ENCODE results near the gene CLEC3B.
A peak's percentile ranks its signal among the peaks of the same experiment; 100 is the strongest.

Gene CLEC3B

DNA sequence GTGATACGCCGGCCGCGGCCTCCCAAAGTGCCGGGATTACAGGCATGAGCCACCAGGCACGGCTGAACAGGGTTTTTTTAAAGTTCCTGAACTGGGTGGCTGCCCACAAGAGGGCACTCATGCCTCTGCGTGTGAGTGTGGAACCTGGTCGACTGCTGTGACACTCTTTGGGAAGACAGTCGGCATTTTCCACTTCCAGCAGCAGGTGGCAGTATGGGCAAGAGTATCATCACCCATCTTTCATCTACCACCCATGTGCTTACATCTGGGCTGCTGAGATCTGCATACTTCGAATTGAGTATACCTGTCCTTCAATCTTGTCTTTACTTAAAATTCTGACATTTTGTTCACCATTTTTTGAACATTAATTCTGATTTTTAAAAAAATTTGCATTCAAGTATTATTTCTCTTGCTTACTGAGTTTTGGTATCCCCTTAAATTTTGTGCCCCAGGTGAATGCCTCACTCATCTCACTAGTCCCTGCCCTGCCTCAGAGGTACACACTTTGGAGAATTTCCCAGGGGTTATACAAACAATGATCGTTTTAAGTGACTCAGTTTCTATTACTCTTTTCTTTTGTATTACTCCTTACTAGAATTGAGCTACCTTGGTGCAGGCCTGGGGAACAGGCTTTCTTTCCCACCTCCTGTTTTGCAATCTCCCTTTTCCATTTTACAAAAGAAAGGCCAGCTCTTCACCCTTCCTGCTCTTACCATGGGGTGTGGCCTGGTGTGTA, 11.8 kb downstream of the CLEC3B start:
- WGBS, 2 donors (ENCODE audit: extremely low coverage in 2 of 2, insufficient read length in 2 of 2, insufficient replicate concordance in 1 of 2) = no CpG with 5 or more reads among the region's 11 CpGs

DNA sequence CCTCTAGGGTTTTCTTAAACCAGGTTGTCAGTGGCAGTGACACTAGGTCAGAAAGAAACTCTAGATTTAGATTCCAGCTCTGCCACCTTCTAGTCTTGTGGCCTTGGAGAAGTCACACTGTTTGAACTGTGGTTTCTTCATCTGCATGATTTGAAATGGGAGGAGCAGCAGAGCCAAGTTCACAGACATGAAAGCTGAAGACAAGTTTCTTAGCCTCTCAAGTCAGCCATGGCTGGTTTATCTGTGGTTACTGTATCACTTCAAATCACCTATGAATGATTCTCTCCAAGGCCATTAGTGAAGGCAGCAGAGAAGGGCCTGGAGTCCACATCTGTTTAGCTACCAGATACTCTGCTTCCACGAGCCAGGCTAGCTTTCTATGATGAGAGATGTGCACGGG, 15.6 kb downstream of the CLEC3B start:
- Histone ChIP-seq H3K36me3 (replicated peaks in 1 of 2; ENCODE audit: control insufficient read depth in 2 of 2, insufficient read depth in 2 of 2, low read length in 2 of 2) (no peaks in the 10 kb centered on the region), H2BK5ac (ENCODE audit: low read length) (no peak overlapping the region), H3K4ac (ENCODE audit: low read length) (no peak overlapping the region), H3K9ac (ENCODE audit: low read depth, low read length, poor library complexity) (no peak overlapping the region), H3K79me1 (ENCODE audit: low read depth, low read length) (no peaks in the 10 kb centered on the region), H3K9me3 (replicated peaks in 1 of 2; ENCODE audit: control insufficient read depth in 2 of 2, insufficient read depth in 1 of 2, low read depth in 1 of 2, low read length in 2 of 2) (no peaks in the 10 kb centered on the region), H2AFZ (ENCODE audit: low read length) (no peak overlapping the region), H2BK15ac (ENCODE audit: low read length) (no peak overlapping the region), H3K14ac (ENCODE audit: low read length) (no peak overlapping the region), H2AK5ac (ENCODE audit: low read depth, low read length) (no peak overlapping the region), H3K27ac (replicated peaks; ENCODE audit: low read length) (no peak overlapping the region), H3K27me3 (ENCODE audit: control insufficient read depth in 3 of 3, insufficient read depth in 3 of 3, low read depth in 1 of 3, low read length in 3 of 3) (peaks cover 0 to 5% (median 2%) of the 10 kb centered on the region in 3 experiments), H4K8ac (ENCODE audit: low read depth, low read length) (no peak overlapping the region), H3K4me3 (ENCODE audit: low read length in 2 of 2) (no peak overlapping the region), H3K4me1 (ENCODE audit: control insufficient read depth in 2 of 2, insufficient read depth in 1 of 2, low read depth in 1 of 2, low read length in 2 of 2) (peaks cover 3% of the 10 kb centered on the region in 2 donors), H3K18ac (ENCODE audit: low read length) (no peak overlapping the region), H3K23ac (ENCODE audit: low read depth, low read length, poor library complexity) (no peak overlapping the region), H4K91ac (ENCODE audit: low read depth, low read length, poor library complexity) (no peak overlapping the region), H3K4me2 (ENCODE audit: insufficient read depth, low read length, poor library complexity, severe bottlenecking) (no peak overlapping the region), H2BK12ac (ENCODE audit: low read length) (no peak overlapping the region), H2BK120ac (ENCODE audit: low read depth, low read length) (no peak overlapping the region)
- WGBS, 2 donors (ENCODE audit: extremely low coverage in 2 of 2, insufficient read length in 2 of 2, insufficient replicate concordance in 1 of 2) = no CpG with 5 or more reads among the region's 2 CpGs
- DNase-seq (ENCODE audit: low spot score) = no peak

More for the DNA sequence above, 11.8 kb downstream of the CLEC3B start:
- Histone ChIP-seq H2BK120ac (ENCODE audit: low read depth, low read length) (no peak overlapping the region), H3K14ac (ENCODE audit: low read length) (no peak overlapping the region), H3K4me1 (ENCODE audit: control insufficient read depth in 2 of 2, insufficient read depth in 1 of 2, low read depth in 1 of 2, low read length in 2 of 2) (peaks cover 2 to 4% of the 10 kb centered on the region in 2 donors), H2BK5ac (ENCODE audit: low read length) (no peak overlapping the region), H4K8ac (ENCODE audit: low read depth, low read length) (no peak overlapping the region), H3K27me3 (ENCODE audit: control insufficient read depth in 3 of 3, insufficient read depth in 3 of 3, low read depth in 1 of 3, low read length in 3 of 3) (peaks cover 0 to 27% (median 14%) of the 10 kb centered on the region in 3 experiments), H2AFZ (ENCODE audit: low read length) (no peak overlapping the region), H3K27ac (replicated peaks; ENCODE audit: low read length) (no peak overlapping the region), H3K4ac (ENCODE audit: low read length) (no peak overlapping the region), H3K4me3 (ENCODE audit: low read length in 2 of 2) (no peak overlapping the region), H3K23ac (ENCODE audit: low read depth, low read length, poor library complexity) (no peak overlapping the region), H2BK12ac (ENCODE audit: low read length) (no peak overlapping the region), H3K79me1 (ENCODE audit: low read depth, low read length) (no peaks in the 10 kb centered on the region), H3K4me2 (ENCODE audit: insufficient read depth, low read length, poor library complexity, severe bottlenecking) (no peak overlapping the region), H2BK15ac (ENCODE audit: low read length) (no peak overlapping the region), H3K9ac (ENCODE audit: low read depth, low read length, poor library complexity) (no peak overlapping the region), H3K9me3 (replicated peaks in 1 of 2; ENCODE audit: control insufficient read depth in 2 of 2, insufficient read depth in 1 of 2, low read depth in 1 of 2, low read length in 2 of 2) (no peaks in the 10 kb centered on the region), H3K18ac (ENCODE audit: low read length) (no peak overlapping the region), H2AK5ac (ENCODE audit: low read depth, low read length) (no peak overlapping the region), H4K91ac (ENCODE audit: low read depth, low read length, poor library complexity) (no peak overlapping the region), H3K36me3 (replicated peaks in 1 of 2; ENCODE audit: control insufficient read depth in 2 of 2, insufficient read depth in 2 of 2, low read length in 2 of 2) (no peaks in the 10 kb centered on the region)
- DNase-seq (ENCODE audit: low spot score) = peak; percentile 91

DNA sequence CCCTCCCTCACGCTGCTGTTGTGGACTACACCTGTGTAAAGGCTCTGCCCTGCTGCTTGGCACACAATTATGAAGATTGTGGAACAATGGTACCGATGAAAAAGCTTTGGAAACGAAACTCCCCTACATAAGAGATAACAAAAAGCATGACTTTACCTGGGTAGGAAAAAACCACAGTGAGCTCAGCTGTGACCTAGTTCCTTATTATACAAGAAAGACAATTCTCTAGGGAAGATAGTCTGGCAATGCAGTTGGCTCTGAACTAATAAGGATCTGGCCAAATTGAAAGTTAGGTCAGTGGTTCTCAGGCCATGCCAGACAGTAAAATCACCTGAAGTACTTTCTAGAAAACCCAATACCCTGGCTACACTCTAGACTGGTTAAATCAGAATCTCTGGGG, 16.1 kb downstream of the CLEC3B start:
- Histone ChIP-seq H3K4ac (ENCODE audit: low read length) (no peak overlapping the region), H3K14ac (ENCODE audit: low read length) (no peak overlapping the region), H3K4me2 (ENCODE audit: insufficient read depth, low read length, poor library complexity, severe bottlenecking) (no peak overlapping the region), H3K4me1 (ENCODE audit: control insufficient read depth in 2 of 2, insufficient read depth in 1 of 2, low read depth in 1 of 2, low read length in 2 of 2) (peaks cover 3% of the 10 kb centered on the region in 2 donors), H3K18ac (ENCODE audit: low read length) (no peak overlapping the region), H3K27me3 (ENCODE audit: control insufficient read depth in 3 of 3, insufficient read depth in 3 of 3, low read depth in 1 of 3, low read length in 3 of 3) (peaks cover 0 to under 1% (median 0%) of the 10 kb centered on the region in 3 experiments), H2BK120ac (ENCODE audit: low read depth, low read length) (no peak overlapping the region), H2AFZ (ENCODE audit: low read length) (no peak overlapping the region), H2BK15ac (ENCODE audit: low read length) (no peak overlapping the region), H3K27ac (replicated peaks; ENCODE audit: low read length) (no peak overlapping the region), H4K91ac (ENCODE audit: low read depth, low read length, poor library complexity) (no peak overlapping the region), H2BK12ac (ENCODE audit: low read length) (no peak overlapping the region), H4K8ac (ENCODE audit: low read depth, low read length) (no peak overlapping the region), H3K9ac (ENCODE audit: low read depth, low read length, poor library complexity) (no peak overlapping the region), H3K23ac (ENCODE audit: low read depth, low read length, poor library complexity) (no peak overlapping the region), H3K79me1 (ENCODE audit: low read depth, low read length) (no peaks in the 10 kb centered on the region), H3K9me3 (replicated peaks in 1 of 2; ENCODE audit: control insufficient read depth in 2 of 2, insufficient read depth in 1 of 2, low read depth in 1 of 2, low read length in 2 of 2) (no peaks in the 10 kb centered on the region), H2AK5ac (ENCODE audit: low read depth, low read length) (no peak overlapping the region), H3K36me3 (replicated peaks in 1 of 2; ENCODE audit: control insufficient read depth in 2 of 2, insufficient read depth in 2 of 2, low read length in 2 of 2) (no peaks in the 10 kb centered on the region), H2BK5ac (ENCODE audit: low read length) (no peak overlapping the region), H3K4me3 (ENCODE audit: low read length in 2 of 2) (no peak overlapping the region)
- DNase-seq (ENCODE audit: low spot score) = no peak
- no CpG with 5 or more reads among the region's 3 CpGs for WGBS, 2 donors (ENCODE audit: extremely low coverage in 2 of 2, insufficient read length in 2 of 2, insufficient replicate concordance in 1 of 2)

DNA sequence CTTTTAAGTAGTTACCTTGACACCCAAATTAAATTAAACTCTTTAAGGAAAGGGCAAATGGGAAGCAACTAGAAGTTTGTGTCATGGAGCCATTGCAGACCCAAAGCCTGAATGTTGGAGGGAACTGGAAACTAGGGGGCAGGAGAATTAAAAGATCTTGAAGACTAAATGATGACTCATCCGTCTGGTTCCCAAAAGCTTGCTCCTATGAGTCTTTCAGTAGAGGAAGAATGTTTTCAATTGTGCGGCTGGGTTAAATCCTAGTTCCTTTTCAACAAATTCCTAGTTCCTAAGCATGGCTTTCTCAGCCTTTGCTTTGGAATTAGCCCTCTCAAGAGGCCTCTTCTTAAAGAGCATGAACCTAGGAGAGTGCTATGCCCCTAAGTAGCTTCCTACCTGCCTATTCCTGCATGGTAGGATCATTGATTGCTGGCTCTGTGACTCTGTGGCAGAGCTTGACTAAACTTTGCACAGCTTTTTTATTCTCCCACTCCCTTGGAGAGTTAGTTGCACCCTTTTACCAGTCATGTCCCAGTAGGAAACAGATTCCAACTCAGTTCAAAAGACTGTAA, 17.7 kb downstream of the CLEC3B start:
- H3K23ac ChIP-seq (ENCODE audit: low read depth, low read length, poor library complexity) = no peak overlapping the region
- no peak for DNase-seq (ENCODE audit: low spot score)
- H3K27me3 ChIP-seq (ENCODE audit: control insufficient read depth in 3 of 3, insufficient read depth in 3 of 3, low read depth in 1 of 3, low read length in 3 of 3) = no peaks in the 10 kb centered on the region
- no peak overlapping the region for H3K14ac ChIP-seq (ENCODE audit: low read length)
- WGBS, 2 donors (ENCODE audit: extremely low coverage in 2 of 2, insufficient read length in 2 of 2, insufficient replicate concordance in 1 of 2) = no CpG with 5 or more reads among the region's 2 CpGs
- H3K27ac ChIP-seq (replicated peaks; ENCODE audit: low read length) = peak overlapping the region; percentile 54
- H4K91ac ChIP-seq (ENCODE audit: low read depth, low read length, poor library complexity) = no peak overlapping the region
- no peaks in the 10 kb centered on the region for H3K36me3 ChIP-seq (replicated peaks in 1 of 2; ENCODE audit: control insufficient read depth in 2 of 2, insufficient read depth in 2 of 2, low read length in 2 of 2)
- no peak overlapping the region for H3K4ac ChIP-seq (ENCODE audit: low read length)
- no peak overlapping the region for H3K4me3 ChIP-seq (ENCODE audit: low read length in 2 of 2)
- H2BK5ac ChIP-seq (ENCODE audit: low read length) = no peak overlapping the region
- H4K8ac ChIP-seq (ENCODE audit: low read depth, low read length) = no peak overlapping the region
- H3K9me3 ChIP-seq (replicated peaks in 1 of 2; ENCODE audit: control insufficient read depth in 2 of 2, insufficient read depth in 1 of 2, low read depth in 1 of 2, low read length in 2 of 2) = no peaks in the 10 kb centered on the region
- H2BK15ac ChIP-seq (ENCODE audit: low read length) = no peak overlapping the region
- H3K79me1 ChIP-seq (ENCODE audit: low read depth, low read length) = no peaks in the 10 kb centered on the region
- no peak overlapping the region for H2BK120ac ChIP-seq (ENCODE audit: low read depth, low read length)
- no peak overlapping the region for H3K4me2 ChIP-seq (ENCODE audit: insufficient read depth, low read length, poor library complexity, severe bottlenecking)
- peak overlapping the region; percentile 67 for H2AFZ ChIP-seq (ENCODE audit: low read length)
- H3K18ac ChIP-seq (ENCODE audit: low read length) = no peak overlapping the region
- H3K9ac ChIP-seq (ENCODE audit: low read depth, low read length, poor library complexity) = no peak overlapping the region
- no peak overlapping the region for H2AK5ac ChIP-seq (ENCODE audit: low read depth, low read length)
- peaks cover 3% of the 10 kb centered on the region in 2 donors for H3K4me1 ChIP-seq (ENCODE audit: control insufficient read depth in 2 of 2, insufficient read depth in 1 of 2, low read depth in 1 of 2, low read length in 2 of 2)
- no peak overlapping the region for H2BK12ac ChIP-seq (ENCODE audit: low read length)
